ENCODE measurements around the gene TXNL4A.
A peak's percentile ranks its signal among the peaks of the same experiment; 100 is the strongest.

Gene TXNL4A

DNA sequence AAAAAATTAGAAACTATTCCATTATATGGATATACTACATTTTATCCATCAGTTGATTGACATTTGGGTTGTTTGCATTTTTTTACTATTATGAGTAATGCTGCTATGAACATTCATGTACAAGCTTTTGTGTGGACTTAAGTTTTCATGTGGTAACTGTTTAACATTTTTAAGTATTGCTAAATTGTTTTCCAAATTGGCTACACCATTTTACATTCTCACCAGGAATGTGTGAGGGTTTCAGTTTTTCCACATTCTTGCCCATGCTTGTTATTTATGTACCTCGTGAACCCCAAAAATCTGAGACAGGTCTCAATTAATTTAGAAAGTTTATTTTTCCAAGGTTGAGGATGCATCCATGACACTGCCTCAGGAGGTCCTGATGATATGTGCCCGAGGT, 3.1 kb upstream of the TXNL4A start:
- DNase-seq = no peak

DNA sequence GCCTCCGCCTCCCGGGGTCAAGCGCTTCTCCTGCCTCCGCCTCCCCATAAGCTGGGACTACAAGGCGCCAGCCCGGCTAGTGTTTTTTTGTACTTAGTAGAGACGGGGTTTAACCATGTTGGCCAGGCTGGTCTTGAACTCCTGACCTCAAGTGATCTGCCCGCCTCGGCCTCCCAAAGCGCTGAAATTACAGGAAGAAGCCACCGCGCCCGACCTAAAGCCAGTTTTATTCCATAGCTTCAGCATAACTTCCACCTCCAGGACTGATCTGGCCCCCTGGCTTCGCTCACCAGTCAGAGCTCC, 783 bp upstream of the TXNL4A start:
- no peak for DNase-seq

DNA sequence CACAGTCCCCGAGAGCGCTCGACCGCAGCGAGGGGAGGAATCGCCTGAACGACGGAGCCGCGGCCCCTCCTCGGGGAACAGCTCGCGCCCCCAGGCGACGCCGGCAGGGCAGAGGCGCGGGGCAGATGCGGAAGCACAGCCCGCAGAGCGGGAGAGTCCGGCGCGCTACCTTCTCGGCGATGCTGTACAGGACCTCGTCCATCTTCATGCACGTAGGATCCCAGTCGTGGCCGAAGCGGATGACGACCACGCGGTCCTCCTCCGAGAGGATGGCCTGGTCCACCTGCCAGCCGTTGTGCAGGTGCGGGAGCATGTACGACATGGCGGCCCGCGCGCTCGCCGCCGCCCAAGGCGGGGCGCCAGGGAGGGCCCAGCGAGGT, 302 bp downstream of the TXNL4A start:
- DNase-seq = peak; percentile 54

DNA sequence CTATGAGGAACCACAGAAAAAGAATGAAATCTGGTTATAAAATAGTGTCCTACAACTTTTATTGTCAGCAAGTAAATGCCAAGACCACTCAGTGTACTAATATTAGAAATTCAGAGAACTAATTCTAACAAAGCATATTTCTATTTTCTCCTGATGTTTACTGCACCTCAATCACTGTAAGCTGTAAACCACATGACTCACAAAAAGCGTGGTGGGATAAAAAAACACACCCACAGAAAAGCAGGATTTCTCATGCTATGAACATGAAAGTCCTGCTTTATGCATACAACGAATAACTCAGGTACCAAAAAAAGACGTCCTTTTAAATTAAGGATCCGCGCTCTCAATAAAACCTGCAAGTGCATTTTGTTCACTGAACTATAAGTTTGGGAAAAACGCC, 797 bp downstream of the TXNL4A start:
- DNase-seq = no peak

DNA sequence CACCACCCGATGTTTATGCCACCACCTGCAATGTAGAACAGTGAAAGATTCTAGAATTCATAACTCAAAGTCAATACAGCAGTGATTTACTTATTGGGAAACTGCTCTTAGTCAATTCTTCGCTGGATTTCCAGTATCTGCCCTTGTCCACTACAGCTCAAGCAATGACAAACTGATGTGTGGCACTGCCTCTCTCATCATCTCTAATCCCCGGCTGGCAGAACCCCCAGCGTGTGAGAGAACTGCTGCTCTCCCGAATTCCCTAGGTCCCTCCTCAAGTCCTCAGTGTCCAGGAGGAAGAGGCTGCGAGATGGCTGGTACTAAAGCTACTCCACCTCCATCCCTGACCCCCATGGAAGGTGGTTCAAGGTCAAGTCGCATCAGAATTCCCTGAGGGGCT, 1.6 kb downstream of the TXNL4A start:
- no peak for DNase-seq

DNA sequence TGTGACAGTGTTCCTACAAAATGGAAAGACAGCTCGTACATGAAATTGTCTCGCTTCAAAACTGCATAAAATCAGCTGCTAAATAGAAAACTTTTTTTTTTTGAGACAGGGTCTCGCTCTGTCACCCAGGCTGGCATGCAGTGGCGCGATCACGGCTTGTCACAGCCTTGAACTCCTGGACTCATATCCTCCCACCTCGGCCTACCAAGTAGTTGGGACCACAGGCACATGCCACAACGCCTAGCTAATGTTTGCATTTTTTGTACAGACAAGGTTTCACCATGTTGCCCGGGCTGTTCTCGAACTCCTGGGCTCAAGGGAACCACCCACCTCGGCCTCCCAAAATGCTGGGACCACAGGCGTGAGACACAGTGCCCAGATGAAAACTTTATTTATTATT, 3.2 kb downstream of the TXNL4A start:
- DNase-seq = no peak

DNA sequence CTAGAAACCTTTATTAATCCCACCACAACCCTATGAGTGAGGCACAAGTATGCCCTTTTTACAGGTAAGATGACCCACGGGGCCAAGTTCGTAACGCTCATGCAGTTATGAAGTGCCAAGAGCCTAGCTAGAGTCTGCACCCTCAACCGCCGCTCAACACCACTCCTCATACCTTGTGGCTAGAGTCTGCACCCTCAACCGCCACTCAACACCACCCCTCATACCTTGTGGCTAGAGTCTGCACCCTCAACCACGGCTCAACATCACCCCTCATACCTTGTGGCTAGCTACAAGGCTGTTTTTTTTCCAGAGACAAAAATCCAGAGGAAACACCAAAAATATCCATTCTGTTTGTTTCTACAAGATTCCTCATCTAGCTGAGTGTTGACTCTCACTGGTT, 4.6 kb downstream of the TXNL4A start:
- DNase-seq = no peak

DNA sequence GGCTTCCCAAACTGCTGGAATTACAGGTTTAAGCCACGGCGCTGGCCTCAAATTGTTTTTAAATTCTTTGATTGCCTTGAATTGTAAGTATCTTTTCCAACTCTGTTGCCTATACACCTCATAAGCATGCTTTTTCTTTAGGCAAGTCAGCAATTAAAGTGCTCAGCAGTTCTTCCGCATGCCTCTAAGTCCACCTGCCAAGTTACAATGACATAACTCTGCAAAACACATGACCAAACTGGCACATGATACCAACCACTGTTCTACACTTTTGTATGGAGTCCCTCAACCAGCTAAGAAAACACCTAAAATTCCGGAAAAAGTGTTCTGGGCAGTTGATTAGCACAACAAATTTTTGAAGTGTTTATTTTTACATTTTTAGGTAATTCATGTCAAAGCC, 5.1 kb downstream of the TXNL4A start:
- no peak for DNase-seq

DNA sequence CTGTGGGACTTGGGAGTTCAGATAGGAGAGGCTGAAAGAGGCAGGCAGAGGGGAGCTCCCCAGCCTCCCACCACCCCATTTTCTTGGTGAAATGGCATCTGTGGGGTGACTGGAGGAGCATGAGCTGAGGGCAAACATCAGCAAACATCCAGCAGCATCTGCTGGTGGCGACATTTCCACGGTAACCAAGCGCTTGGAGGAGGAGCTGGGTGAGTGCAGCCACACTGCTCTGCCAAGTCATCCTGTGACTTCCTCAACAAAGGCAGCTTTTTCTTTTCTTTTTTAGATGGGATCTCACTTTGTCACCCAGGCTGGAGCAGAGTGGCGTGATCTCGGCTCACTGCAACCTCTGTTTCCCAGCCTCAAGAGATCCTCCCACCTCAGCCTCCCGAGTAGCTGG, 5.6 kb downstream of the TXNL4A start:
- DNase-seq = no peak

DNA sequence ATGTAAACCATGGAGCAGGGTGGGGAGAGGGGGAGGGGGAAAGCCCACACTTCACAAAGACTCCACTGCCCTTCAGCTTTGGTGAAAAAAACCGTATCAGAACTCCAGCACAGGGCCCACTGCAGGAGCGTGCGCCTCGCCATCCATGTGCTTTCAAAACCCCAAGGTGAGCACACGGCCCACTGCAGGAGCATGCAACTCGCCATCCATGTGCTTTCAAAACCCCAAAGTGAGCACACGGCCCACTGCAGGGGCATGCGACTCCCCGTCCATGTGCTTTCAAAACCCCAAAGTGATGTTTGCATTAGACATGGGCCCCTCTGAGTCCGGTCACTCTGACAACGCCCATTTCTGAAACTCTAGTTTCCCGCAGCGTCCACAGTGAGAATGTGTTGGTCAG, 7.8 kb downstream of the TXNL4A start:
- DNase-seq = no peak

DNA sequence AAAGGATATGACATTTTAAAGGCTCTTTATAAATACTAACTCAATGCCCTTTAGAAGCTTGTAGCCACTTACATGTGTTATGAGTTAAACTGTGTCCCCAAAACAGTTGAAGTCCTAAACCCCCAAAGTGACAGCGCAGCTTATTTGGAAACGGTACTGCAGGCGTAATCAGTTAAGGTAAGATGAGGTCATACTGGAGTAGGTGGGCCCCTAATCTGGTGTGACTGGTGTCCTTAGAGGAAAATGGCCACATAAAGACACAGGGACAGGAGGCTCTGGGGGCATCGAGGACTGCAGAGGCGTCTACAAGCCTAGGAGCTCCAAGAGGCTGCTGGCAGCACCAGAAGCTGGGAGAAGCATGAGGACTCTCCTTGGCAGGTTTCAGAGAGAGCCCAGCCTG, 8.5 kb downstream of the TXNL4A start:
- DNase-seq = no peak

DNA sequence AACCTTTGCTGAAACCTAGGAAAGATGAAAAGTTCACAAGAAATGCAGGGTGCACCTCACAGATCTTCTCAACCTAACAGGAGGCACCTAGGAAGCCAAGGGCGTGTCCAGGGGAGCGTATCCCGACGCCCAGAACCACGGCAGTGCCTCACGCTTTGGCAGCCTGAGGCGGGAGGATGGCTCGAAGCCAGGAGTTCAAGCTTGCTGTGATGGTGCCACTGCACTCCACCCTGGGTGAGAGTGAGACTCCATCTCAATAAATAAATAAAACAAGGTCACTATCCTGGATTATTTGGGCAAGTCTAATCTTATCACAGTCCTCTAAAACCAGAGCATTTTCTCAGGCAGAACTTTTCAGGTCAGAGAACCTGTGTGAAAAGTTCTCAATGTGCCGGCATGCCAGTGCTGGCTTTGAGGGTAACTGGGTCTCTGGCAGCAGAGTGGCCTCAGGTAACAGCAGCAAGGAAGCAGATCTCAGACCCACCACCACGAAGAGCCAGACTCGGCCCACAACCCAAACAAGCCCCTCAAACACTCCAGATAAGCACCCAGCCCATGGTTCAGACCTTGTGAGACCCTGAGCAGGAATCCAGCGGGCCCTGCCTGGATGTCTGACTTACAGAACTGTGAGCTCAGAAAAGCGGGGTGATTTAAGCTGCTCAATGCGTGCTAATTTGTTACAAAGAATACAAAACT, 12.2 kb downstream of the TXNL4A start:
- no peak for DNase-seq

DNA sequence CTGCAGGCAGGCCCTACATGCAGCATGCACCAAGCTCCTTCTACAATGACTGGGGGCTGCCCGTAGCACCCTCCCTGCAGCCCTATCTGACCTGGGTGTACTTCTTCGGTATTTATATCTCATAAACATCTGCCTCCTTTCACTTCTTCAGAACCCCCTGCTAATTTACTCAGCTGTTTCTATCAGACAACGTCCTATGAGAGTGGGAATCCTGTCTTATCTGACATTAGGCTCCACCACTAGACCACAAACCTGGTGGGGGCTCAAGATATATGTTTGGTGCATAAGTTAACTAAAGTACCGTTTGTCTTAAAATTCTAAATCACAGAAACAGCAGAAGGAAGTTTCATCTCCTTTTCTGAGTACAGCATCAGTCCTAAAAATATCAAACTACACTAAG, 13.3 kb downstream of the TXNL4A start:
- no peak for DNase-seq

DNA sequence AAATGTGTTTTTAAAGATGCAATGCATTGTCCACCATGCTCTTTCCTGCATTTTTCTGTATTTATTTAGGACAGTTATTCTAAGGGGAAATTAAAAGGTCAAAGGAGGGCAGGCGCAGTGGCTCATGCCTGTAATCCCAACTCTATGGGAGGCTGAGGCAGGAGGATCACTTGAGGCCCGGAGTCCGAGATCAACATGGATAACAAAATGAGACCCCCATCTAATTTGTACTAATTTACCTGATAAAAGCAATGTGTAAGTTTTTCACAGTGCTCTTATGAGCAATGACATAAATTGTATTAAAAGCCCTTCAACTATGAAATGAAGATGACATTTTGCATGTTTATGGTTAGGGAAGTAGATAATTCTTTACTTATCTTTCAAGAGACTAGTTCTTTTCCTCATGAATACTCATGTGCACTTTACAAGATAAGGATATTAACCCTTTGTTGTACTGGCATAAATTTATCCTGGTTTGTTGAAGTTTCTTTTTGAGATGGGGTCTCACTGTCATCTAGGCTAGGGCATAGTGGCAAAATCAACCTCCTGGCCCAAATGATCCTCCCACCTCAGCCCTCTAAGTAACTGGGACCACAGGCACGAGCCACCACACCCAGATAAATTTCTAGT, 14.2 kb downstream of the TXNL4A start:
- DNase-seq = no peak

DNA sequence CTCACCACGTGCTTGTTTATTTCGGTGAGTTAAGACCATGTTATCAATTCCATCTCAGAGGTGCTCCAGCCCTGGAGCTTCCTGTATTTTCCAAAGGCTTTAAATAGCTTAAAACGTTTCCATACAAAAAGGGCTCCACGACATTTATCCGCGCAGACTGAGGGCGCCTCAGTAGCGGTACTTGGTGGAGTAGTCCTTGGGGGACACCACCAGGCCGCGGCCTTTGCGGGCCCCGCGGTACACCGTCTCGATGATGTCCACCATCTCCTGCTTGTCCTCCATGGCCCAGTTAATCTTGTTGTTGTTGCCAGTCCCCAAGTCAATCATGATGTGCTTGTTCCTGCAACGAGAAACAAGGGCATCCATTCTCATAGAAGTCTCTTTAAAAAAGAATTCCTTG, 14.8 kb downstream of the TXNL4A start:
- DNase-seq = no peak

DNA sequence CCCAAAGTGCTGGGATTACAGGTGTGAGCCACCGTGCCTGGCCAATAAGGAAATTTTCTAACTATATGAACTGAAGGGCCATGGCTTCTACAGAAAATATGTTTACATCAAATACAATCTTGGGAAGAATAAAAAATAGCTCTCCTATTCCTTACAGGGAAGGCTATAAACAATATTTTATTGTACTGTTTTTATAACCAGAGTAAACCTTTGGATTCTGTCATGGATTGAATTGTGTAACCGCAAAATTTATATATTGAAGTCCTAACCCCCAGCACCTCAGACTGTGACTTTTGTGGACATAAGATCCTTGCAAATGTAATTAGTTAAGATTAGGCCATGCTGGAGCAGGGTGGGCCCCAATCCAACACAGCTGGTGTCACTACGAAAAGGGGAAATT, 15.6 kb downstream of the TXNL4A start:
- DNase-seq = no peak

DNA sequence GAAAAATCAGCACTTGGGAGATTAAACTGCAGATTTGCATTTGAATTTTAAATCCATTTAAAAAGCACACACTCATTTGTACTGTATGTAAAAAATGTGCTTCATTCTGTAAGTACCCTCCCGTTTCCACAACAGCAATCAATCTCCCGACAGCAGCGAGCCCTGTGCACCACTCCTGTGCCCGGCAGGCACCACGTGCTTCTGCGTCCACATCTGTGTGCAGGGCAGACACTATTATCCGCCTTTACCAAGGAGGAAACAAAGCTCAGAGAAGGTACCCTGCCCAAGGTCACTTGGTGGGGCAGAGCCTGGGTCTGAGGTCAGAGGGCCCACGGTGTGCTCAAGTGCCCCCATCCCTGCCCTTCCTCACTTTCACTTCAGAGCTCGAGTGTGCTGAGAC, 16.4 kb downstream of the TXNL4A start:
- no peak for DNase-seq

DNA sequence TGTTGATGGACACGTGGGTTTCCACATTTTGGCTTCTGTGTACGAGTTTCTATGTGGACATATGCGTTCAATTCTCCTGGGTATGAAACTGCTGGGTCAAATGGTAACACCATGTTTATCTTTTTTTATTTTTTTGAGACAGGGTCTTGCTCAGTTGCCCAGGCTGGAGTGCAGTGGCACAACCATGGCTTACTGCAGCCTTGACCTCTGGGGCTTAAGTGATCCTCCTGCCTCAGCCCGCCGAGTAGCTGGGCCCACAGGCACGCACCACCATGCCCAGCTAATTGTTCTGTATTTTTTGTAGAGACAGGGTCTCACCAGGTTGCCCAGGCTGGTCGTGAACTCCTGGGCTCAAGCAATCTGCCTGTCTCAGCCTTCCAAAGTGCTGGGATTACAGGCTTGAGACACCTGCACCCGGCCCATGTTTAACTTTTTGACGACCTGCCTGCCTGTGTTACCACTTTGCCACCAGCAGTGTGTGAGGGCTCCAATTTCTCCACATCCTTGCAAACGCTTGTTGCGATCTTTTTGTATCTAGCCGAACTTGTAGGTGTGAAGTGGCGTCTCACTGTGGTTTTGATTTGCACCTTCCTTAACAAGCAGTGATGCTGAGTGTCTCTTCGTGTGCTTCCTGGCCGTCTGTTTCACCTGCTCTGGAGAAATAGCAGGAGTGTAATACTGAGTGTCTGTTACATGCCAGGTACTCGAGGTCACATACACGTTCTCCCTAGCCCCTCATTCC, 17.0 kb downstream of the TXNL4A start:
- no peak for DNase-seq

DNA sequence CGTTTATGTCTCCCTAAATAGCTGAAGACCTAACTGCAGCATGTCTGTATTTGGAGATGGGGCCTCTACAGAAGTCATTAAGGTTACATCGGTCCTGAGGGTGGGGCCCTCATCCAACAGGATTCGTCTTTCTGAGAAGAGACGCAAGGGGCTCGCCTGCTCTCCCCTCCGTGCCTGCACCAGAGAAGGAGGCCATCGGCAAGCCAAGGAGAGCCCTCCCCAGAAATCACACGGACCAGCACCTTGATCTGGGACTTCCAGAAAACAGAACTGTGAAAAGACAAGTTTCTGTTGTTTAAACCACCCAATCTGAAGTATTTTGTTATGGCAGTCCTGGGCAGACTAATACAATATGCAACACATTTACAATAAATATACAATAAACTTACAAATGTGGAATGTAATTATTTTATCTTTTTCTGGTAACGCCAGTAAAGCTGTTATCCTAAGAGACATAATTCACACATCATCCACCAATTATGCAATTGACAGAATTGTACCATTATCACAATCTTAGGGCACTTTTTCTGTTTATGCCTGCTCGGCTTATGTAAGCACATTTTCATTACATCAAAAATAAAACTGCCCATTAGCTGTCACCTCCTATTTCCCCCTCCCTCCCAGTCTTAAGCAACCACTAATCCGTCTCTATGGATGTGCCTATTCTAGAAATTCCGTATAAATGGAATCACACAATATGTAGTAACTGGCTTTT, 17.8 kb downstream of the TXNL4A start:
- DNase-seq = no peak

DNA sequence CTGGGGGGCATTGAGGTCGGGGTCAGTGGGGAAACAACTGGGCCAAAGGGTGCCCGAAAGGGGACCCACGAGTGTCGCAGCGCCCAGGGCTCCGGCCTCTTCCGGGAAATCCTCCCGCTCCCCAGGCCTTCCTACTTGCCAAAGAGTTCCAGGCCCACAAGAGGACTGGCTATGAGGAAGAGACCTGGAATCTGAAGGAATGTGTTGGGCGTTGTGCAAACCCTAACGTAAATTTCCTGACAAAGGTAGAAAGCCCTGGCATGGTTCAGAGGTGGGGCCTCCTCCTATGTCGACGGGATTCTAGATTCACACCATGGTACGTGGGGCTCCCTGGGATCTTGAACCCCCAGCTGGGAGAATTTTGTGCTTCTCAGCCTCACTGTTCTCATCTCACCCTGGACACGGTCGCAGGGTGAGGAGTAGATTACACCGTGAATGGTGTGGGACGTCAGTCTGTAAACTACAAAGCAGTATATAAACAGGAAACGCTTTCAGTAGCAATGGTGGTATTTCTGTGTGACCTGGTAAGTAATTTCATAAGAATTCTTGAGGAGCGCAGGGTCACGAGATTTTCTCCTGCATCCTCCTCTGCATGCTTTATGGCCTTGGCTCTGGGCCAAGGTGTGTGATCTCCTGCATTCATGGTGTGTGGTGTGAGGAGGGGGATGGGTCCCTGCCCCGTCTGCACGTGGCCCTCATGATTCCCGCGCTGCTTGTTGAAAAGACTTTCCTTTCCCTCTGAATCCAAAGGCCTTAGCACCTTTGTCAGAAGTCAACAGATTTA, 23.1 kb downstream of the TXNL4A start:
- DNase-seq = no peak

DNA sequence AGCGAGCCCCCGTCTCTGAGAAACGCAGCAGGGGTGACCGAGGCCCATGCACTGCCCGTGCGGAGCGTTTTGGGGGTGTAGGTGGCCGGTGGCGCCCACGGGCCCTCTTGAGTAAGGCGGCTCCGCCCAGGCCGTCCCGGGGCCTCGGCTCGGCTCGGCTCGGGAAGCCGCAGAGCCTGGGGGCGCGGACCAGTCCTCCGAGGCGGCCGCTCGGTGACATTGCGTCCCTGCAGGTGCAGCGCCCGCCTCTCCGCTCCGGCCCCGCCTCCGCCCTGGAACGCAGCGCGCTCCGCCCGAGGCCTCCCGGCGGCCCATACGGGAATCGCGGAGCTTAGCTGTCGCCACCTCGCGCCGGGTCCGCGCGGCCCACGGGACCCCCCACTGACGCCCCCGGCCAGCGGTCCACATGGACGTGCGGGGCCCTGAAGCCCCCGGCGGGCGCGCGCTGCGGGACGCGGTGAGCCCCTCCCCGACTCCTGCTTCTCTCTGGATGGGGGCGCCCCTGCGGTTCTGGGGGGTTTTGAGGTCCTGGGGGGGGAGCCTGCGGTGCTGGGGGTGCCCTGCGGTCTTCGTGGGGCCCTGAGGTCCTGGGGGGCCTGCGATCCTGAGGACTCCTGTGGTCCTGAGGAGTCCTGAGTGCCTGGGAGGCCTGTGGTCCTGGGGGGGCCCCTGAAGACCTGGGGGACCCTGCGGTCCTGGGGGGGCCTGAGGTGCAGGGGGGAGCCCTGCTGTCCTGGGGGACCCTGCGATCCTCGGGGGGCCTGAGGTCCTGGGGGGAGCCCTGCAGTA, 23.8 kb downstream of the TXNL4A start, which contains the start of gene HSBP1L1:
Gene HSBP1L1, plus strand, starts transcription at position 314 of the 789 bp plus-strand sequence. Its CDS starts 93 bp downstream, at position 407.
- peak; percentile 15 for DNase-seq

DNA sequence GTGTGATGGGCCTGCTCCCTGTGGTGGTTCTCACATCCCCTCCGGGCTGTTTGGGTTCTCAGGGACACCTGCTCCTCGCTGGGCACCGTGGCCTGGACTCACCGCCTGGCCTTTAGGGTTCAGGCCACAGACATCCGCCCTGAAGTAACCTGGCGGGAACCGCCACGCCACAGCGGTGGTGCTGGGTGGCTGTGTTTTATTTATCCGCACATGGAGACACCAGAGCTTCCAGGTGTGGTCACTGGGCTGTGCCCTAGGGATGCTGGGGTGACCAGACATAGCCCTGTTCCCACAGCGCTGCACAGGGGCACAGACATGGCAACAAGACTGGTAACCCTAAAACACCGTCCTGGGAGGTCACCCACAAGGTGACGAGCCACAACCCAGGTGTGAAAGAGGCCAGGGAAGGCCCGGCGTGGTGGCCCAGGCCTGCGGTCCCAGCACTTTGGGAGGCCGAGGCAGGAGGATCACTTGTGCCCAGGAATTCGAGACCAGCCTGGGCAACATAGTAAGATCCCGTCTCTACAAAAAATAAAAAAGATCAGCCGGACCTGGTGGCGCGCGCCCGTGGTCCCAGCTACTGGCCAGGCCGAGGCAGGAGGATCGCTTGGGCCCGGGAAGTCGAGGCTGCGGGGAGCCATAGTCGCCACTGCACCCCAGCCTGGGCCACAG, 24.6 kb downstream of the TXNL4A start:
- no peak for DNase-seq

All from NCI-H774 (cell line).